GM08714 (cell line): ENCODE data around the gene PHACTR1.

Experiments
- H3K4me3 ChIP-seq: fragments of 200-500 bp; sonication (Bioruptor generic); 2 replicates; pipeline ENCODE4 v1.5.1; 2014; ENCODE audit warnings: mild to moderate bottlenecking, low read length, inconsistent platforms
- ZNF274 ChIP-seq: IDR thresholded peaks from 2 replicates; pipeline ENCODE4 v1.6.1; 2012; ENCODE audit warnings: mild to moderate bottlenecking, low read depth, low read length

The PHACTR1 gene

GRCh38 chr6:13074415-13075140, 358.0 kb downstream of the PHACTR1 start:
- no peak overlapping the region for H3K4me3 ChIP-seq
- TF ChIP-seq ZNF274, result no peak

GRCh38 chr6:13075141-13075845, 358.7 kb downstream of the PHACTR1 start:
- no peak for TF ChIP-seq ZNF274
- no peak overlapping the region for H3K4me3 ChIP-seq

DNA sequence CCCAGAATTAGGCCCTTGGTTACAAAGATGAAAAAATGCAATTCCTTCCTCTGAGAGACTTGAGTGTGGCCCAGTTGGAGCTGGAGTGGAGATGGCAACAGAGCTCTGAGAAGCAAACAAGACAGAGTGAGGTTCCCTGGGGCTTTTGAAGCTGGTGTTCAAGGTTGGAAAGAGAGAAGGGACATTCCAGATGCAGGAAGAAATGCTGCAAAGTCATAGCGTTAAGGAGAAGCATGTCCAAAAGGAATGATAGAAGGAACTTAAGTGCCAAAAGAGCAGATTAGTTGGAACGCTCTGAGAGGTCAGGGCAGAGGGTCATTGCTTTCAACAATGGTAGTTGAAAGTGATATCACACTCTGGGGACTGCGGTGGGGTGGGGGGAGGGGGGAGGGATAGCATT, 360.0 kb downstream of the PHACTR1 start:
- H3K4me3 ChIP-seq, result no peak overlapping the region

DNA sequence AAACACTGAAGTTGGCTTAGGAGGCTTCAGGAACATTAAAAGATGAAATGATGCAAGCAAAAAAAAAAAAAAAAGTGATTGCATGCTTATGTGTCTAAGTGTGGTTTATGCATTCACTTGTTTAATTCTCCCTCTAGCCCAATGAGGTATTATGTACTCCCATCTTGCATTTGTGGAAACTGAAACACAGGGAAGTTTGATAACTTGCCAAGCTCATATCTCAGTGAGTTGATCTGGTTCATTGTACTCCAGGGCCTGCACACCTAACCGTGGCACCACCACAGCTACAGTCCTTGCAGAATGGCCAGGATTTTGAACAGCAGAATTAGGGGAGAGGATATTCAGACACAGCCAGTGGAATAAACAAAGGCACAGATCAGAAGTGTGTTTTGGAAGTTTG, 360.6 kb downstream of the PHACTR1 start:
- H3K4me3 ChIP-seq, result no peak overlapping the region
- no peak for TF ChIP-seq ZNF274

More for the DNA sequence above, 360.0 kb downstream of the PHACTR1 start:
- no peak for TF ChIP-seq ZNF274

DNA sequence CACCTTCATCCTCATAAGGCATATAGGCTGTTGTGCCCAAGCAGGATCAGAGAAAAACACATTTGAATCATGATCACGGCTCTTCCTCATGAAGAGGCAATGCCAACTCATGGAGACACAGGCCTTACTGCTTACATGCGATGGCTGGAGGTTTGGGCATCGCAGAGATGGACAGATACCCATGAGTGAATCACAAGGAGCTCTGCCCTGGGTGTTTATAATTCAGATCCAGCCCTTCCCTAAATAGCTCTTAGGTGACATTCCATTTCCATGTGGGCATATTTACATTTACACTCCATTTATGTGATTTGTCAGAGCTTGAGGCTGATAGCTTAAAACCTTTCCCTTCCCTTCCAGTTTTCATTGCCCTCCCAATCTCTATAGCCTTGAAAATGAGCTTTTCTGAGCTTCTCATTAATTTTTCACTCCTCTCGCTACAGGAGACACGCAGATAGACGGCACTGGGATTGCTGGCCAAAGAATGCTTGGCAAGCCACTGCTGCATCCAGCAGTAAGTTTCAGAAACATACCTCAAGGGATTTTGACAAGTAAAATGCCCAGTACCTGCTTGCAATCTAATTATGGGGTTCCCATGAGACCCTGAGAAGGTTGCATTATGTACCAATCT, 362.6 kb downstream of the PHACTR1 start:
- no peak for TF ChIP-seq ZNF274
- no peak overlapping the region for H3K4me3 ChIP-seq

- no peak for TF ChIP-seq ZNF274
- no peak overlapping the region for H3K4me3 ChIP-seq
Observed at GRCh38 chr6:13080462-13081188, 364.1 kb downstream of the PHACTR1 start.

DNA sequence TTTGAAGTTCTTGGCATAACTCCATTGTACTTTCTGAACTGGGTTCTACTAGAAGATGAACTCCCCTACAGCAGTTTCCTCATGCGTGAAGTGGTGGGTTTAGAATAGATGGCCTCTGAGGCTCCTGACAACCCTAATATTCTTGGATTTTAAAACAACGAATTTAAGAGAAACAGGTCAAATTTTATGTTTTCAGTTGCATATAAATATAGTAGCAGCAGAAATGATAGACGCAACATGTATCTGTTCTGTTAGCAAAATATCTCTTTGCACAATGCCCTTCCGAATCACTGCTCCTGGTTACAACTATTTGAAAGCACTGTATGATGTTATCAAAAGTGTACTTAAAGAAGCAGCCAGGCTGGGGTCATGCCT, 364.6 kb downstream of the PHACTR1 start:
- no peak for TF ChIP-seq ZNF274
- H3K4me3 ChIP-seq, result no peak overlapping the region

- TF ChIP-seq ZNF274, result no peak
- no peak overlapping the region for H3K4me3 ChIP-seq
Observed at GRCh38 chr6:13089296-13089994, 372.9 kb downstream of the PHACTR1 start.

GRCh38 chr6:13091192-13091591, 374.6 kb downstream of the PHACTR1 start:
- no peak for TF ChIP-seq ZNF274
- no peak overlapping the region for H3K4me3 ChIP-seq

DNA sequence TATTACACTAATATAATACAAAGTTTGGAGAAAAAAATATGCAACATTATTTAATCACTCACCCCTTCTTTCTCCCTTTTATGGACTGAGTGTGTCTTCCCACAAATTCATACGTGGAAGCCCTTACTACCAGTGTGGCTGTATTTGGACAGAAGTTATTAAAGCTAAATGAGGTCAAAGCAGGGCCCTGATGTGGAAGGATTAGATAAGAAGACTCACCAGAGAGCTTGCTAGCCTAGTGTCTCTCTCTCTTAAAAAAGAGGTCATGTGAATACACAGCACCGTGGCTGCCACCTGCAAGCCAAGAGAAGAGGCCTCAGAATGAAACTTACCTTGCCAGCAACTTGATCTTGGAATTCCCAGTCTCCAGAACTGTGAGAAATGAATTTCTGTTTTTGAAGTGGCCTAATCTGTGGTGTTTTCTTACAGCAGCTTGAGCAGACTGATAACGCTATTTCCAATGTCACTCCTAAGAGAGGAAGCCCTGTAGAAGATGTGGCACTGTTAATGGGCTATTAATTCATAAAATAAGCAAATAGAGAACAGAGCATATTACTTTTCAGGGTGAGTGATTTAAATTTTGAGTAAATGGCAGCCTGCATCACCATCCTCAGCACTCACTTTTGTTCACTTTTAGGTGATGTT, 378.3 kb downstream of the PHACTR1 start:
- no peak overlapping the region for H3K4me3 ChIP-seq
- no peak for TF ChIP-seq ZNF274

GRCh38 chr6:13096084-13096483, 379.5 kb downstream of the PHACTR1 start:
- TF ChIP-seq ZNF274, result no peak
- H3K4me3 ChIP-seq, result no peak overlapping the region

GRCh38 chr6:13097454-13097853, 380.9 kb downstream of the PHACTR1 start:
- no peak for TF ChIP-seq ZNF274
- H3K4me3 ChIP-seq, result no peak overlapping the region

GRCh38 chr6:13098006-13098405, 381.4 kb downstream of the PHACTR1 start:
- H3K4me3 ChIP-seq, result no peak overlapping the region
- no peak for TF ChIP-seq ZNF274
